Measurements from ENCODE around the gene KIAA1671. TPM values are rescaled to one million over a fixed set of nuclear protein-coding genes. Genes with fewer than 3 reads are reported as not detected.

The KIAA1671 gene
- total and polyA plus RNA-seq, 4 donors = 8.7 to 35.9 (median 19.1) TPM

GRCh38 chr22:25201557-25202273 lies 249.2 kb downstream of the KIAA1671 start:
- TF ChIP-seq CTCF (IDR thresholded peaks at IDR 0.05; ENCODE audit: low read depth, low read length, missing input control) = no peak
- TF ChIP-seq GABPA (IDR thresholded peaks at IDR 0.05 in 1 of 2, conservative IDR thresholded peaks at IDR 0.05 in 1 of 2) = no peak
- no peak for TF ChIP-seq EGR1 (IDR thresholded peaks at IDR 0.05; ENCODE audit: low read depth in 2 of 2)
- TF ChIP-seq HNF4G (IDR thresholded peaks at IDR 0.05) = no peak
- TF ChIP-seq REST (IDR thresholded peaks at IDR 0.05) = no peak
- no peak for TF ChIP-seq SP1 (IDR thresholded peaks at IDR 0.05)
- TF ChIP-seq TAF1 (conservative IDR thresholded peaks at IDR 0.05) = no peak
- TF ChIP-seq FOXA2 (IDR thresholded peaks at IDR 0.05) = no peak
- no peak for TF ChIP-seq HNF4A (conservative IDR thresholded peaks at IDR 0.05)
- TF ChIP-seq RXRA (IDR thresholded peaks at IDR 0.05) = no peak
- no peak for TF ChIP-seq YY1 (IDR thresholded peaks at IDR 0.05)
- no peak for TF ChIP-seq RAD21 (IDR thresholded peaks at IDR 0.05)
- no peak for TF ChIP-seq NR2F2 (IDR thresholded peaks at IDR 0.05)
- TF ChIP-seq MAX (IDR thresholded peaks at IDR 0.05) = no peak
- TF ChIP-seq ATF3 (IDR thresholded peaks at IDR 0.05) = no peak
- TF ChIP-seq ZBTB33 (IDR thresholded peaks at IDR 0.05) = no peak
- no peak for TF ChIP-seq JUND (IDR thresholded peaks at IDR 0.05)
- TF ChIP-seq FOXA1 (IDR thresholded peaks at IDR 0.05) = no peak
- no peak for DNase-seq (ENCODE audit: low spot score)

More at GRCh38 chr22:25201557-25202273, 249.2 kb downstream of the KIAA1671 start:
- Histone ChIP-seq H3K4me3 (ENCODE audit: low read depth in 1 of 3, low read length in 3 of 3) (no peak overlapping the region), H3K27ac (ENCODE audit: low read depth in 1 of 2, low read length in 2 of 2) (no peak overlapping the region), H3K36me3 (ENCODE audit: control insufficient read depth in 4 of 4, insufficient read depth in 3 of 4, low read depth in 1 of 4, low read length in 3 of 4) (peaks cover 3 to 13% (median 10%) of the 10 kb centered on the region in 4 donors), H3K4me1 (ENCODE audit: control insufficient read depth in 4 of 4, insufficient read depth in 4 of 4, low read length in 3 of 4) (no peaks in the 10 kb centered on the region), H3K9ac (ENCODE audit: low read depth in 1 of 2, low read length in 2 of 2) (no peak overlapping the region), H3K27me3 (ENCODE audit: control insufficient read depth in 4 of 4, insufficient read depth in 4 of 4, low read length in 3 of 4) (no peaks in the 10 kb centered on the region), H3K9me3 (ENCODE audit: control insufficient read depth in 4 of 4, low read length in 3 of 4) (no peaks in the 10 kb centered on the region)
- 79% methylated on average over 10 of the region's 10 CpGs for WGBS

Measured in liver (tissue), 9 donors.